Measurements from ENCODE around the gene RUVBL2.

Gene RUVBL2

GRCh38 chr19:49004964-49005614 is 11.4 kb downstream of the RUVBL2 start:
- Histone ChIP-seq H3K4me3 (ENCODE audit: low read length) (no peak overlapping the region), H3K27ac (ENCODE audit: low read length) (no peak overlapping the region), H3K4me1 (ENCODE audit: control insufficient read depth, insufficient read depth, low read length) (no peaks in the 10 kb centered on the region), H3K36me3 (ENCODE audit: control insufficient read depth, insufficient read depth, low read length) (peaks cover 37% of the 10 kb centered on the region), H3K9me3 (ENCODE audit: control insufficient read depth, insufficient read depth, low read length) (no peaks in the 10 kb centered on the region), H3K27me3 (ENCODE audit: control insufficient read depth, insufficient read depth, low read length) (no peaks in the 10 kb centered on the region)
- no peak for DNase-seq (ENCODE audit: low read depth, low spot score)
- no CpG with 5 or more reads among the region's 7 CpGs for WGBS (ENCODE audit: insufficient coverage, insufficient read length)

DNA sequence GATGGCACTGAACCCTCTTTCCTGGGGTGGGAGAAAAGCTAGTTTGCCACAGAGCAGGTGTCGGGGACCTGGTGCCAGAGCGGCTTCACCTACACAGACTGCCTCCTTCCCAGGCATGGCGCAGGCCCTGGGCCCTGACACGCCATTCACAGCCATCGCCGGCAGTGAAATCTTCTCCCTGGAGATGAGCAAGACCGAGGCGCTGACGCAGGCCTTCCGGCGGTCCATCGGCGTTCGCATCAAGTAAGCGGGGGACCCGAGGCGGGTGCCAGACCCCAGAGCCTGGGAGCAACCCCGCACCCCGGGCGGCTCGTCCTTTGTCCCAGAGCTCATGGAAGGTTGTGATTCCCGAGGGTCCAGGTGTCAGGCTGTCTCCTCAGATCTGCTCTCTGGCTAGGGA is 13.2 kb downstream of the RUVBL2 start:
- no CpG with 5 or more reads among the region's 22 CpGs for WGBS (ENCODE audit: insufficient coverage, insufficient read length)
- Histone ChIP-seq H3K27ac (ENCODE audit: low read length) (no peak overlapping the region), H3K9me3 (ENCODE audit: control insufficient read depth, insufficient read depth, low read length) (no peaks in the 10 kb centered on the region), H3K36me3 (ENCODE audit: control insufficient read depth, insufficient read depth, low read length) (peaks cover 43% of the 10 kb centered on the region), H3K27me3 (ENCODE audit: control insufficient read depth, insufficient read depth, low read length) (no peaks in the 10 kb centered on the region), H3K4me1 (ENCODE audit: control insufficient read depth, insufficient read depth, low read length) (no peaks in the 10 kb centered on the region), H3K4me3 (ENCODE audit: low read length) (no peak overlapping the region)
- DNase-seq (ENCODE audit: low read depth, low spot score), result no peak

- WGBS (ENCODE audit: insufficient coverage, insufficient read length), result no CpG with 5 or more reads among the region's 18 CpGs
Observed at GRCh38 chr19:49009828-49010227, 16.1 kb downstream of the RUVBL2 start.

DNA sequence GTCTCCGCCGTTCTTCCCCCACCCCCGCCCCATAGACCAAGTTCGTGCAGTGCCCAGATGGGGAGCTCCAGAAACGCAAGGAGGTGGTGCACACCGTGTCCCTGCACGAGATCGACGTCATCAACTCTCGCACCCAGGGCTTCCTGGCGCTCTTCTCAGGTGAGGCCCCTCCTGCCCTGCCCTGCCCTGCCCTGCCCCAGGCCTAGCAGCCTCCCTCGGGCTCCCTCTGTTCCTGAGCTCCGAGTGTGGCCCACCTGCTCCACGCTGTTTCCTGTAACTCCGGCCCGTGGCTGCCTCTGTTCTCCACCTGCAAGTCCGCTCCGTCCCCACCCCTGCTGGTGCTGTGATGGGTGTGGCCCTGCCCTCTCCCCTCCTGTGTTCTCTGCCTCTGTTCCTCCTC is 16.8 kb downstream of the RUVBL2 start:
- peaks cover 49% of the 10 kb centered on the region for H3K36me3 ChIP-seq (ENCODE audit: control insufficient read depth, insufficient read depth, low read length)
- WGBS (ENCODE audit: insufficient coverage, insufficient read length), result no CpG with 5 or more reads among the region's 18 CpGs

More at GRCh38 chr19:49009828-49010227, 16.1 kb downstream of the RUVBL2 start:
- Histone ChIP-seq H3K27ac (ENCODE audit: low read length) (no peak overlapping the region), H3K4me1 (ENCODE audit: control insufficient read depth, insufficient read depth, low read length) (no peaks in the 10 kb centered on the region), H3K36me3 (ENCODE audit: control insufficient read depth, insufficient read depth, low read length) (peaks cover 47% of the 10 kb centered on the region), H3K9me3 (ENCODE audit: control insufficient read depth, insufficient read depth, low read length) (no peaks in the 10 kb centered on the region), H3K27me3 (ENCODE audit: control insufficient read depth, insufficient read depth, low read length) (no peaks in the 10 kb centered on the region), H3K4me3 (ENCODE audit: low read length) (no peak overlapping the region)
- DNase-seq (ENCODE audit: low read depth, low spot score), result no peak

GRCh38 chr19:49011194-49011593 is 17.5 kb downstream of the RUVBL2 start:
- Histone ChIP-seq H3K36me3 (ENCODE audit: control insufficient read depth, insufficient read depth, low read length) (peaks cover 49% of the 10 kb centered on the region), H3K4me3 (ENCODE audit: low read length) (no peak overlapping the region), H3K27me3 (ENCODE audit: control insufficient read depth, insufficient read depth, low read length) (no peaks in the 10 kb centered on the region), H3K9me3 (ENCODE audit: control insufficient read depth, insufficient read depth, low read length) (no peaks in the 10 kb centered on the region), H3K27ac (ENCODE audit: low read length) (no peak overlapping the region), H3K4me1 (ENCODE audit: control insufficient read depth, insufficient read depth, low read length) (no peaks in the 10 kb centered on the region)
- no CpG with 5 or more reads among the region's 17 CpGs for WGBS (ENCODE audit: insufficient coverage, insufficient read length)
- DNase-seq (ENCODE audit: low read depth, low spot score), result no peak

More for the DNA sequence above, 16.8 kb downstream of the RUVBL2 start:
- no peak for DNase-seq (ENCODE audit: low read depth, low spot score)
- Histone ChIP-seq H3K4me1 (ENCODE audit: control insufficient read depth, insufficient read depth, low read length) (no peaks in the 10 kb centered on the region), H3K27me3 (ENCODE audit: control insufficient read depth, insufficient read depth, low read length) (no peaks in the 10 kb centered on the region), H3K9me3 (ENCODE audit: control insufficient read depth, insufficient read depth, low read length) (no peaks in the 10 kb centered on the region), H3K4me3 (ENCODE audit: low read length) (no peak overlapping the region), H3K27ac (ENCODE audit: low read length) (no peak overlapping the region)

- H3K9me3 ChIP-seq (ENCODE audit: control insufficient read depth, insufficient read depth, low read length), result no peaks in the 10 kb centered on the region
- H3K36me3 ChIP-seq (ENCODE audit: control insufficient read depth, insufficient read depth, low read length), result peaks cover 38% of the 10 kb centered on the region
- H3K4me3 ChIP-seq (ENCODE audit: low read length), result no peak overlapping the region
- H3K27ac ChIP-seq (ENCODE audit: low read length), result no peak overlapping the region
- DNase-seq (ENCODE audit: low read depth, low spot score), result no peak
- H3K27me3 ChIP-seq (ENCODE audit: control insufficient read depth, insufficient read depth, low read length), result no peaks in the 10 kb centered on the region; the same call in 1 of the 2 replicates
- H3K4me1 ChIP-seq (ENCODE audit: control insufficient read depth, insufficient read depth, low read length), result peaks cover 5% of the 10 kb centered on the region
- WGBS (ENCODE audit: insufficient coverage, insufficient read length), result no CpG with 5 or more reads among the region's 32 CpGs
Observed at GRCh38 chr19:49014123-49014869, 20.6 kb downstream of the RUVBL2 start.

- Histone ChIP-seq H3K9me3 (ENCODE audit: control insufficient read depth, insufficient read depth, low read length) (no peaks in the 10 kb centered on the region), H3K36me3 (ENCODE audit: control insufficient read depth, insufficient read depth, low read length) (peaks cover 33% of the 10 kb centered on the region), H3K4me1 (ENCODE audit: control insufficient read depth, insufficient read depth, low read length) (peaks cover 5% of the 10 kb centered on the region), H3K4me3 (ENCODE audit: low read length) (no peak overlapping the region), H3K27me3 (ENCODE audit: control insufficient read depth, insufficient read depth, low read length) (no peaks in the 10 kb centered on the region; the same call in 1 of the 2 replicates), H3K27ac (ENCODE audit: low read length) (no peak overlapping the region)
- WGBS (ENCODE audit: insufficient coverage, insufficient read length), result no CpG with 5 or more reads among the region's 18 CpGs
- DNase-seq (ENCODE audit: low read depth, low spot score), result no peak
Observed at GRCh38 chr19:49014870-49015255, 21.2 kb downstream of the RUVBL2 start.

- H3K4me3 ChIP-seq (ENCODE audit: low read length), result no peak overlapping the region
- DNase-seq (ENCODE audit: low read depth, low spot score), result no peak
- H3K9me3 ChIP-seq (ENCODE audit: control insufficient read depth, insufficient read depth, low read length), result no peaks in the 10 kb centered on the region
- H3K27ac ChIP-seq (ENCODE audit: low read length), result no peak overlapping the region
- peaks cover 8% of the 10 kb centered on the region for H3K4me1 ChIP-seq (ENCODE audit: control insufficient read depth, insufficient read depth, low read length)
- WGBS (ENCODE audit: insufficient coverage, insufficient read length), result no CpG with 5 or more reads among the region's 29 CpGs
- H3K27me3 ChIP-seq (ENCODE audit: control insufficient read depth, insufficient read depth, low read length), result no peaks in the 10 kb centered on the region; the same call in 1 of the 2 replicates
- peaks cover 27% of the 10 kb centered on the region for H3K36me3 ChIP-seq (ENCODE audit: control insufficient read depth, insufficient read depth, low read length)
Observed at GRCh38 chr19:49016067-49016839, 22.6 kb downstream of the RUVBL2 start.

DNA sequence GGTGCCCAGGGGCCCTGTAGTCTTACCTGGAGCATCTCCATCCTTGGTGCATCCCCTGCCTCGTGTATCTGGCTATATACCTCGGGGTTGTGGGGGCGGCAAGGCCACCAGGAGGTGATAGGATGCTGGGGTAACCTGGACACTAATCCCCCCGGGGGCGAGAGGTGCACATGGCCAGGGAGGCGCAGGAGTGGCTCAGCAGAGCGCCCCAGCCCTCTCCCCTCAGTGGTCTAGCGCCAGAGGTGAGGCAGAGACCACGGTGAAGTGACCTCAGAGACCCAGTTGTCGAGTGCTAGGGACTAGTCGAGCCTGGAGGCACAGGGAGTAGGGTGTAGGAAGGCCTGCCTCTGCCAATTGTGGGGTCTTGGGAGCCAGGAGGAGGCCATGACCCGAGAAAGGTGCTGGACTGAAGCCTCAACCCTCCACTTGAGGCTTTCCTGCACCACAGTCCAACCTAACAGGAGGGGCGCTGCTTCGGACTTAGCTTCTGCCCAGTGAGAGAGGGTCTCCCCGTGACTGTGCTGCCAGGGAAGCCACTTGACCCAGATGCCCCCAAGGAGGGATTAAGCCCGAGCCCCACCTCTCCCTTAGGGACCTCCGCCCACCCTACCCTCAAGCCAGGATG is 23.5 kb downstream of the RUVBL2 start, which contains the start of gene LHB:
TSS of gene LHB (minus strand) at position 51 of the 625 bp plus-strand sequence. CDS start at position 41, 10 bp downstream.
- H3K9me3 ChIP-seq (ENCODE audit: control insufficient read depth, insufficient read depth, low read length), result no peaks in the 10 kb centered on the region
- no peaks in the 10 kb centered on the region; the same call in 1 of the 2 replicates for H3K27me3 ChIP-seq (ENCODE audit: control insufficient read depth, insufficient read depth, low read length)
- peaks cover 8% of the 10 kb centered on the region for H3K4me1 ChIP-seq (ENCODE audit: control insufficient read depth, insufficient read depth, low read length)
- no peak for DNase-seq (ENCODE audit: low read depth, low spot score)
- peak within 1 kb of the TSS; percentile 35; the same call in 1 of the 2 replicates for H3K4me3 ChIP-seq (ENCODE audit: low read length)
- peaks cover 22% of the 10 kb centered on the region for H3K36me3 ChIP-seq (ENCODE audit: control insufficient read depth, insufficient read depth, low read length)
- WGBS (ENCODE audit: insufficient coverage, insufficient read length), result no CpG with 5 or more reads among the region's 17 CpGs
- no peak within 1 kb of the TSS for H3K27ac ChIP-seq (ENCODE audit: low read length)
